ENCODE measurements around the gene PEX14. TPM values are rescaled to one million over a fixed set of nuclear protein-coding genes. Genes with fewer than 3 reads are reported as not detected.
A peak's percentile ranks its signal among the peaks of the same experiment; 100 is the strongest.

The PEX14 gene
- total RNA-seq, 1 experiment from 2014 or later: 27.3 TPM

DNA sequence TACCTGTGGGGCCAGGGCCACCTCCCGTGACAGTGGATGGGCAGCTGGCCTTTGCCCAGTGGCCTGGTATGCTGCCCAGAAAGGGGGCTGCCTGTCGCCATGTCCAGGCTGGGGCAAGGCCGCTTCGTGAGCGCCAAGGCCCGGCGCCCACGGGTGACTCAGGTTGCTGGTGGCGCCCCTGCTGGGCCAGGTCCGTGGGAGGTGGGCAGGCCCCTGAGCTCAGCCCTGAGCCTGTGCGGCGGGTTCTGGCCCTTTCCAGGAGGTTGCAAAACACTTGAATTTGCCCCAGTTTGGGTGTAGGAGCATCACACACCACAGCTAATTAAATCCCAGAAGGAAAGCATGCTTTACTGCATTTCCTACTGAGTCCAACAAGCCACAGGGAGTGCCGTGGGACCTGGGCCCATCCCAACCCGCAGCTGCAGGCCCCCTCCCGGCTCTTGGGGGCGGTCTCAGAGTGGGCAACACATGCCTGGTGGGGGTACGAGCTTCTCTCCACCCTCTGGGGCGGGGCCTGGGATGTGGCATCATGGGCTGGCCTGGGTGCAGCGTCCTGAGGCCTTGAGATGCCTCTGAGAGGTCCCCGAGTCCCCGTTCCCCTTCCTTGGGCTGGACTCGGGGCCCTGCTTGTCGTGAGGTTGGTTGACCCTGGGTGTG lies 159.8 kb downstream of the PEX14 start:
- peak; percentile 16 for ATAC-seq
- Mint-ChIP-seq H3K4me1 (peaks cover 34% of the 10 kb centered on the region), H3K4me3 (no peak overlapping the region), H3K27ac (no peak overlapping the region), H3K9me3 (no peaks in the 10 kb centered on the region), H3K36me3 (no peaks in the 10 kb centered on the region), H3K27me3 (ENCODE audit: low read depth) (peaks cover 16% of the 10 kb centered on the region)
- ChIA-PET CTCF (interaction anchor here (0.6 to 1.9 kb wide), 11 partner anchors 11 to 276 kb away, joined by 3 to 4 read pairs (median 4); no protein-coding TSS in a partner anchor), POLR2A (no interaction called here)
- TF ChIP-seq, protein P1, sequence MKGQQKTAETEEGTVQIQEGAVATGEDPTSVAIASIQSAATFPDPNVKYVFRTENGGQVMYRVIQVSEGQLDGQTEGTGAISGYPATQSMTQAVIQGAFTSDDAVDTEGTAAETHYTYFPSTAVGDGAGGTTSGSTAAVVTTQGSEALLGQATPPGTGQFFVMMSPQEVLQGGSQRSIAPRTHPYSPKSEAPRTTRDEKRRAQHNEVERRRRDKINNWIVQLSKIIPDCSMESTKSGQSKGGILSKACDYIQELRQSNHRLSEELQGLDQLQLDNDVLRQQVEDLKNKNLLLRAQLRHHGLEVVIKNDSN (CRISPR knock-in tag; IDR thresholded peaks at IDR 0.05): no peak
- TF ChIP-seq NFYB (CRISPR knock-in tag; conservative IDR thresholded peaks at IDR 0.05; ENCODE audit: low read depth) (no peak), FOXP1 (CRISPR knock-in tag; IDR thresholded peaks at IDR 0.05; ENCODE audit: borderline replicate concordance) (no peak), GRHL2 (CRISPR knock-in tag; IDR thresholded peaks at IDR 0.05; ENCODE audit: insufficient replicate concordance, severe bottlenecking) (no peak), NR2C2 (CRISPR knock-in tag; IDR thresholded peaks at IDR 0.05) (no peak), ZNF671 (CRISPR knock-in tag; IDR thresholded peaks at IDR 0.05) (no peak), ZNF396 (CRISPR knock-in tag; IDR thresholded peaks at IDR 0.05; ENCODE audit: borderline replicate concordance) (no peak), MXD4 (CRISPR knock-in tag; IDR thresholded peaks at IDR 0.05; ENCODE audit: borderline replicate concordance) (no peak), NFATC4 (CRISPR knock-in tag; IDR thresholded peaks at IDR 0.05) (no peak), CREB1 (CRISPR knock-in tag; IDR thresholded peaks at IDR 0.05) (no peak), TEAD1 (CRISPR knock-in tag; IDR thresholded peaks at IDR 0.05) (no peak)
- TF ChIP-seq, protein P2, sequence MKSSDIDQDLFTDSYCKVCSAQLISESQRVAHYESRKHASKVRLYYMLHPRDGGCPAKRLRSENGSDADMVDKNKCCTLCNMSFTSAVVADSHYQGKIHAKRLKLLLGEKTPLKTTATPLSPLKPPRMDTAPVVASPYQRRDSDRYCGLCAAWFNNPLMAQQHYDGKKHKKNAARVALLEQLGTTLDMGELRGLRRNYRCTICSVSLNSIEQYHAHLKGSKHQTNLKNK (CRISPR knock-in tag; IDR thresholded peaks at IDR 0.05): no peak
- TF ChIP-seq, protein P3, sequence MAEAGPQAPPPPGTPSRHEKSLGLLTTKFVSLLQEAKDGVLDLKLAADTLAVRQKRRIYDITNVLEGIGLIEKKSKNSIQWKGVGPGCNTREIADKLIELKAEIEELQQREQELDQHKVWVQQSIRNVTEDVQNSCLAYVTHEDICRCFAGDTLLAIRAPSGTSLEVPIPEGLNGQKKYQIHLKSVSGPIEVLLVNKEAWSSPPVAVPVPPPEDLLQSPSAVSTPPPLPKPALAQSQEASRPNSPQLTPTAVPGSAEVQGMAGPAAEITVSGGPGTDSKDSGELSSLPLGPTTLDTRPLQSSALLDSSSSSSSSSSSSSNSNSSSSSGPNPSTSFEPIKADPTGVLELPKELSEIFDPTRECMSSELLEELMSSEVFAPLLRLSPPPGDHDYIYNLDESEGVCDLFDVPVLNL (CRISPR knock-in tag; IDR thresholded peaks at IDR 0.05; ENCODE audit: borderline replicate concordance, low read depth): no peak
- TF ChIP-seq, protein P4, sequence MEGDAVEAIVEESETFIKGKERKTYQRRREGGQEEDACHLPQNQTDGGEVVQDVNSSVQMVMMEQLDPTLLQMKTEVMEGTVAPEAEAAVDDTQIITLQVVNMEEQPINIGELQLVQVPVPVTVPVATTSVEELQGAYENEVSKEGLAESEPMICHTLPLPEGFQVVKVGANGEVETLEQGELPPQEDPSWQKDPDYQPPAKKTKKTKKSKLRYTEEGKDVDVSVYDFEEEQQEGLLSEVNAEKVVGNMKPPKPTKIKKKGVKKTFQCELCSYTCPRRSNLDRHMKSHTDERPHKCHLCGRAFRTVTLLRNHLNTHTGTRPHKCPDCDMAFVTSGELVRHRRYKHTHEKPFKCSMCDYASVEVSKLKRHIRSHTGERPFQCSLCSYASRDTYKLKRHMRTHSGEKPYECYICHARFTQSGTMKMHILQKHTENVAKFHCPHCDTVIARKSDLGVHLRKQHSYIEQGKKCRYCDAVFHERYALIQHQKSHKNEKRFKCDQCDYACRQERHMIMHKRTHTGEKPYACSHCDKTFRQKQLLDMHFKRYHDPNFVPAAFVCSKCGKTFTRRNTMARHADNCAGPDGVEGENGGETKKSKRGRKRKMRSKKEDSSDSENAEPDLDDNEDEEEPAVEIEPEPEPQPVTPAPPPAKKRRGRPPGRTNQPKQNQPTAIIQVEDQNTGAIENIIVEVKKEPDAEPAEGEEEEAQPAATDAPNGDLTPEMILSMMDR (IDR thresholded peaks at IDR 0.05): no peak
- TF ChIP-seq, protein P5, sequence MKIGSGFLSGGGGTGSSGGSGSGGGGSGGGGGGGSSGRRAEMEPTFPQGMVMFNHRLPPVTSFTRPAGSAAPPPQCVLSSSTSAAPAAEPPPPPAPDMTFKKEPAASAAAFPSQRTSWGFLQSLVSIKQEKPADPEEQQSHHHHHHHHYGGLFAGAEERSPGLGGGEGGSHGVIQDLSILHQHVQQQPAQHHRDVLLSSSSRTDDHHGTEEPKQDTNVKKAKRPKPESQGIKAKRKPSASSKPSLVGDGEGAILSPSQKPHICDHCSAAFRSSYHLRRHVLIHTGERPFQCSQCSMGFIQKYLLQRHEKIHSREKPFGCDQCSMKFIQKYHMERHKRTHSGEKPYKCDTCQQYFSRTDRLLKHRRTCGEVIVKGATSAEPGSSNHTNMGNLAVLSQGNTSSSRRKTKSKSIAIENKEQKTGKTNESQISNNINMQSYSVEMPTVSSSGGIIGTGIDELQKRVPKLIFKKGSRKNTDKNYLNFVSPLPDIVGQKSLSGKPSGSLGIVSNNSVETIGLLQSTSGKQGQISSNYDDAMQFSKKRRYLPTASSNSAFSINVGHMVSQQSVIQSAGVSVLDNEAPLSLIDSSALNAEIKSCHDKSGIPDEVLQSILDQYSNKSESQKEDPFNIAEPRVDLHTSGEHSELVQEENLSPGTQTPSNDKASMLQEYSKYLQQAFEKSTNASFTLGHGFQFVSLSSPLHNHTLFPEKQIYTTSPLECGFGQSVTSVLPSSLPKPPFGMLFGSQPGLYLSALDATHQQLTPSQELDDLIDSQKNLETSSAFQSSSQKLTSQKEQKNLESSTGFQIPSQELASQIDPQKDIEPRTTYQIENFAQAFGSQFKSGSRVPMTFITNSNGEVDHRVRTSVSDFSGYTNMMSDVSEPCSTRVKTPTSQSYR (CRISPR knock-in tag; IDR thresholded peaks at IDR 0.05): no peak
- TF ChIP-seq, protein P6, sequence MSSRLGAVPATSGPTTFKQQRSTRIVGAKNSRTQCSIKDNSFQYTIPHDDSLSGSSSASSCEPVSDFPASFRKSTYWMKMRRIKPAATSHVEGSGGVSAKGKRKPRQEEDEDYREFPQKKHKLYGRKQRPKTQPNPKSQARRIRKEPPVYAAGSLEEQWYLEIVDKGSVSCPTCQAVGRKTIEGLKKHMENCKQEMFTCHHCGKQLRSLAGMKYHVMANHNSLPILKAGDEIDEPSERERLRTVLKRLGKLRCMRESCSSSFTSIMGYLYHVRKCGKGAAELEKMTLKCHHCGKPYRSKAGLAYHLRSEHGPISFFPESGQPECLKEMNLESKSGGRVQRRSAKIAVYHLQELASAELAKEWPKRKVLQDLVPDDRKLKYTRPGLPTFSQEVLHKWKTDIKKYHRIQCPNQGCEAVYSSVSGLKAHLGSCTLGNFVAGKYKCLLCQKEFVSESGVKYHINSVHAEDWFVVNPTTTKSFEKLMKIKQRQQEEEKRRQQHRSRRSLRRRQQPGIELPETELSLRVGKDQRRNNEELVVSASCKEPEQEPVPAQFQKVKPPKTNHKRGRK (CRISPR knock-in tag; IDR thresholded peaks at IDR 0.05; ENCODE audit: borderline replicate concordance): no peak
- TF ChIP-seq, protein P7, sequence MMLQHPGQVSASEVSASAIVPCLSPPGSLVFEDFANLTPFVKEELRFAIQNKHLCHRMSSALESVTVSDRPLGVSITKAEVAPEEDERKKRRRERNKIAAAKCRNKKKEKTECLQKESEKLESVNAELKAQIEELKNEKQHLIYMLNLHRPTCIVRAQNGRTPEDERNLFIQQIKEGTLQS (CRISPR knock-in tag; conservative IDR thresholded peaks at IDR 0.05): no peak
- TF ChIP-seq, protein P8, sequence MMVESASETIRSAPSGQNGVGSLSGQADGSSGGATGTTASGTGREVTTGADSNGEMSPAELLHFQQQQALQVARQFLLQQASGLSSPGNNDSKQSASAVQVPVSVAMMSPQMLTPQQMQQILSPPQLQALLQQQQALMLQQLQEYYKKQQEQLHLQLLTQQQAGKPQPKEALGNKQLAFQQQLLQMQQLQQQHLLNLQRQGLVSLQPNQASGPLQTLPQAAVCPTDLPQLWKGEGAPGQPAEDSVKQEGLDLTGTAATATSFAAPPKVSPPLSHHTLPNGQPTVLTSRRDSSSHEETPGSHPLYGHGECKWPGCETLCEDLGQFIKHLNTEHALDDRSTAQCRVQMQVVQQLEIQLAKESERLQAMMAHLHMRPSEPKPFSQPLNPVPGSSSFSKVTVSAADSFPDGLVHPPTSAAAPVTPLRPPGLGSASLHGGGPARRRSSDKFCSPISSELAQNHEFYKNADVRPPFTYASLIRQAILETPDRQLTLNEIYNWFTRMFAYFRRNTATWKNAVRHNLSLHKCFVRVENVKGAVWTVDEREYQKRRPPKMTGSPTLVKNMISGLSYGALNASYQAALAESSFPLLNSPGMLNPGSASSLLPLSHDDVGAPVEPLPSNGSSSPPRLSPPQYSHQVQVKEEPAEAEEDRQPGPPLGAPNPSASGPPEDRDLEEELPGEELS (CRISPR knock-in tag; IDR thresholded peaks at IDR 0.05): no peak
- TF ChIP-seq, protein P9, sequence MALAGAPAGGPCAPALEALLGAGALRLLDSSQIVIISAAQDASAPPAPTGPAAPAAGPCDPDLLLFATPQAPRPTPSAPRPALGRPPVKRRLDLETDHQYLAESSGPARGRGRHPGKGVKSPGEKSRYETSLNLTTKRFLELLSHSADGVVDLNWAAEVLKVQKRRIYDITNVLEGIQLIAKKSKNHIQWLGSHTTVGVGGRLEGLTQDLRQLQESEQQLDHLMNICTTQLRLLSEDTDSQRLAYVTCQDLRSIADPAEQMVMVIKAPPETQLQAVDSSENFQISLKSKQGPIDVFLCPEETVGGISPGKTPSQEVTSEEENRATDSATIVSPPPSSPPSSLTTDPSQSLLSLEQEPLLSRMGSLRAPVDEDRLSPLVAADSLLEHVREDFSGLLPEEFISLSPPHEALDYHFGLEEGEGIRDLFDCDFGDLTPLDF (CRISPR knock-in tag; IDR thresholded peaks at IDR 0.05): no peak
- DNase-seq (ENCODE audit: low spot score): no peak

Measured in WTC11 (cell line).